ENCODE measurements around the gene PIM1.

Gene PIM1

DNA sequence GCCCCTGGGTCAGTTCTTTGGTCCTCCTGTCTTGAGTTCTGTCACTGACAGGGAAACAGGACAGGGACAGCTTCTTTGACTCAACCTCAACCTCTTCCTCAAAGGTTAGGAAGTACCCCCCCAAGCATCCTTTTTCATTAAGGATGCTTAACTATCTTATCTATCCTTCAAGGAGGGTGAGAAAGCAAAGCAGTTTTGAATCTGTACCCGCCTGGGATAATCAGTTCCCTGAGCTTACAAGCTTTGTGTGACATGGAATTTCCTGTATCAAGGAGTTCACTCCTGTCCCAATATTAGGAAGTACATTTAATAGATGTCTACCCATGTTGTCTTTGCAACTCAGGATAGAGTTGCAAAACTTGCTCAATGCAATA is 31.1 kb upstream of the PIM1 start:
- H3K4me3 ChIP-seq (replicated peaks; ENCODE audit: low read depth, low read length) = no peak overlapping the region
- TF ChIP-seq, protein P1, sequence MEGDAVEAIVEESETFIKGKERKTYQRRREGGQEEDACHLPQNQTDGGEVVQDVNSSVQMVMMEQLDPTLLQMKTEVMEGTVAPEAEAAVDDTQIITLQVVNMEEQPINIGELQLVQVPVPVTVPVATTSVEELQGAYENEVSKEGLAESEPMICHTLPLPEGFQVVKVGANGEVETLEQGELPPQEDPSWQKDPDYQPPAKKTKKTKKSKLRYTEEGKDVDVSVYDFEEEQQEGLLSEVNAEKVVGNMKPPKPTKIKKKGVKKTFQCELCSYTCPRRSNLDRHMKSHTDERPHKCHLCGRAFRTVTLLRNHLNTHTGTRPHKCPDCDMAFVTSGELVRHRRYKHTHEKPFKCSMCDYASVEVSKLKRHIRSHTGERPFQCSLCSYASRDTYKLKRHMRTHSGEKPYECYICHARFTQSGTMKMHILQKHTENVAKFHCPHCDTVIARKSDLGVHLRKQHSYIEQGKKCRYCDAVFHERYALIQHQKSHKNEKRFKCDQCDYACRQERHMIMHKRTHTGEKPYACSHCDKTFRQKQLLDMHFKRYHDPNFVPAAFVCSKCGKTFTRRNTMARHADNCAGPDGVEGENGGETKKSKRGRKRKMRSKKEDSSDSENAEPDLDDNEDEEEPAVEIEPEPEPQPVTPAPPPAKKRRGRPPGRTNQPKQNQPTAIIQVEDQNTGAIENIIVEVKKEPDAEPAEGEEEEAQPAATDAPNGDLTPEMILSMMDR (IDR thresholded peaks at IDR 0.05; ENCODE audit: low read length, missing control alignments) = no peak
- DNase-seq (ENCODE audit: low read depth) = no peak

DNA sequence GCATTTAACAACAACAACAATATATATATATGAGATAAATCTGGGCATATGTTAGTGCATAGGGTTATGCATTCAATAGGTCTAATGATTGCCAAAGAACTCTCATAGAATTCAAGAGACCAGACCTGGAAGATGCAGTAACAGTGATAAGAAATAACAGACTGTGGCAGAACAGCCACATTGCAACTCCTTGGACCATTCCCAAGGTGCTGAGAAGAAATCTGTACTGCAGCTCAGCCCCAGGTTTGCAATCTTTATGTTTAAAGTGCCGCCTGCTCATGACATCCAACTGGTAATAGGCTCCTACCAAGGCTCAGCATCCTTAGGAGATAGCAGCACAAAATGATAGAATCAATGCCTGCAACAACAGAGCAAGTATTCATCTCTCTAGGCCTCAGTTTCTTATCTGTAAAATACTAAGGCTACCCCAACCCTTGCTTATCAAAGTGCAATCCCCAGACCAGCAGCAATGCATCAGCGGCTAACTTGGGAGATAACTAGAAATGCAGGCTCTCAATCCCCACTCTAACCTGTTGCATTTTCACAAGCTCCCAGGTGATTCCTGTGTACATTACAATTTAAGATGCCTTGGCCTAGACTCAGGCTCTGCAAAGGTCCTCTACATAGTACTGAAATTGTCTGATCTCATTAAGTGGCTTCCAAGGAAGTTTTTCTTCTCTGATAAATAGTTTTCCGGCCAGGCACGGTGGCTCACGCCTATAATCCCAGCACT is 30.6 kb upstream of the PIM1 start:
- TF ChIP-seq, protein P1 (IDR thresholded peaks at IDR 0.05; ENCODE audit: low read length, missing control alignments) = no peak
- peak; percentile 49 for DNase-seq (ENCODE audit: low read depth)
- H3K4me3 ChIP-seq (replicated peaks; ENCODE audit: low read depth, low read length) = no peak overlapping the region

DNA sequence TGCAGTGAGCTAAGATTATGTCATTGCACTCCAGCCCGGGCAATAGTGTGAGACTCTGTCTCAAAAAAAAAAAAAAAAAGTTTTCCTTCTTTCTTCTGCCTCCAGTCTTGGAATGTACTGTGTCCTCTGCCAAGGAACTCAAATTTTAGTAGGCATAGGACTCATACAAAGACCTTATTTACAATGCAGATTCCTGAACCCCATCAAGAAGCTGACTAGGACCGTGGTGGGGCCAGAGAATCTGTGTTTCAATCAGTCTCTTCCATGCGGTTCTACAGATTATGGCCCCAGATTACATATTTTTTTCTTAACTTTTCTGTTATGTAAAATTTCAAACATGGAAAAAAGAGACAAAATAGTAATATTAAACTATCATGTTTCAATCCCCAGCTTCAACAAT is 29.8 kb upstream of the PIM1 start:
- TF ChIP-seq, protein P1 (IDR thresholded peaks at IDR 0.05; ENCODE audit: low read length, missing control alignments) = no peak
- DNase-seq (ENCODE audit: low read depth) = no peak
- no peak overlapping the region for H3K4me3 ChIP-seq (replicated peaks; ENCODE audit: low read depth, low read length)

DNA sequence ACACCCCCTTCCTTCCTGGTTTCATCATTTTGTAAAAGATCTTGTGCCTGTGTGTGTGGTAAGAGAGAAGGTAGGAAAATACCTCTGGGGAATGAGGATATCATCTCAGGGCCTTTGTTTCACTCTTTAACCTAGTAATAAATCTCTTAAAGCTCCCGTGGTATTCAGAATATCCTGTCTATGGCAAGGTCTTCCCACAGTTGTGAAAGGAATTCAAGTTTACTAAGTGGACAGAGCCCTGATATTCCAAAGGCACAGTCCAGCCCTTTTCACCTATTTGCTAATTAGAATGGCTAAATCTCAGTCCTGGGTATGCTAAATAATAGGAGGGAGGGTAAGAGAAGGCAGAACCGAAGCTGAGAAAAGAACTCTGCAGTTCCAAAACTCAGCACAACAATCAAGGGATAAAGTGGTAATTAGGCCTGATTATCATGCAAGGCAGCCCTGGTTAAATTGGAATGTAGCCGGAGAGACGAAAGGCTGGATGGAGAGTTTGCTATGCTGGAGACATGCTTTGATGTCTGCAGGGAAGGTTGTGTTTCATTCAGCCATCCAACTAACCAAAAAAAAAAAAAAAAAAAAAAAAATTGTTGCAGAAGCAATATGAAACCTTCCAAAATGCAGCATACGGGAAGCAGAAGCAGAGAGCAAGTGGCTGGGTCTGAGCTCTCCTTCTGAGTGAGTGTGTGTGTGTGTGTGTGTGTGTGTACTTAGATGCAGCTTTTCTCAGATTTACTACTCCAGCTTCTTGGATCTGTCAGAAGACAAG is 28.5 kb upstream of the PIM1 start:
- no peak overlapping the region for H3K4me3 ChIP-seq (replicated peaks; ENCODE audit: low read depth, low read length)
- peak; percentile 70 for DNase-seq (ENCODE audit: low read depth)
- TF ChIP-seq, protein P1 (IDR thresholded peaks at IDR 0.05; ENCODE audit: low read length, missing control alignments) = no peak

DNA sequence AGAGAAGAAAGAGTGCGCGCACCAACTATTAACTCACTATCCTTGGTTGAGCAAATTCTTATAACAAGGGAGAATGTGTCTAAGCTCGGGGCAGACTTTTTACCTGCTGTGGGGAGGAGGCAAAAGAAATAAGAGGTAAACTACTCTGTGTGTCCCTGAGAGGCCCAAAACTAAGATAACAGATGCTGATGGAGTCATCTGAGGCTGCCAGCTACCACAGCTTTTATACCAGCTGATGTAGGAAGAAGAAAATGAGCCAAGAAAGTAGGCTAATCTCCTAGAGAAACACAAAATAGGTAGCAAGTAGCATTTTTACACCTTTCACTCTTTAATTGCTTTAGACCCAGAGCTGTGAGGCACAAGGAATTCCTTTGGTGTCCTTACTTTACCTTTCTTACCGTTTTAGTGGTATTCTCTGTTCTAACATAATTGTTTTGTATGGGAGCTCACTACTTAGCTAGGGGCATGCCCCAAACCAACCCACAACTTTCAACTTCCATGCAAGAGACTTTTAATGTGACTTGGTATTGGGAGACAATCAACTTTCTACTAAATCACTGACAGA is 27.8 kb upstream of the PIM1 start:
- H3K4me3 ChIP-seq (replicated peaks; ENCODE audit: low read depth, low read length) = no peak overlapping the region
- TF ChIP-seq, protein P1 (IDR thresholded peaks at IDR 0.05; ENCODE audit: low read length, missing control alignments) = no peak
- peak; percentile 30 for DNase-seq (ENCODE audit: low read depth)

DNA sequence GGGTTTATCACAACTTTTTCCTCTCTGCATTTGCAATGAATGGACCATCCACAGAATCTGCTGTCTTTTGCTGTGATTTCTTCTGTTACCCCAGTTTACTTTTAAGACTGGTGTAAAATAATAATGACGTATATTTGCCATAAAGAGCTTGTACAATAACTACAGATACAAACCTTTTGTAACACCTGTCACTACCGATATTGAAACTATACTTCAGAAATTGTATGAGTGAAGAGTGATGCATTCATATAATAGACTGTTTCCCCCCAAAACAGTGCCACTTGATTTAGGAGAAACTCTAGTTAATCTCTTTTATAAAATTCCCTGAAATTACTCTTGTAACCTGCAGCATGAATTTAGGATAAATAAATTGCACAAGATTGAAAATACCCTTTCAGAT is 26.4 kb upstream of the PIM1 start:
- DNase-seq (ENCODE audit: low read depth) = no peak
- no peak overlapping the region for H3K4me3 ChIP-seq (replicated peaks; ENCODE audit: low read depth, low read length)
- TF ChIP-seq, protein P1 (IDR thresholded peaks at IDR 0.05; ENCODE audit: low read length, missing control alignments) = no peak

All from fibroblast of pulmonary artery (primary cell).